Upper lobe of right lung (tissue), 1 donor: ENCODE data around the gene S100PBP. TPM values are rescaled to one million over a fixed set of nuclear protein-coding genes. Genes with fewer than 3 reads are reported as not detected.

Source experiments
- ATAC-seq: fragments of 200-7000 bp; cut with Tn5 transposase; one replicate; pipeline ENCODE4 v1.9.1; 2020; ENCODE audit warnings: mild to moderate bottlenecking, moderate library complexity
- DNase-seq: peaks from one replicate; pipeline ENCODE4 v3.0.0-alpha.2; 2020
- H3K27ac ChIP-seq: fragments of 200-600 bp; one replicate; pipeline ENCODE4 v1.8.0; 2022
- H3K27me3 ChIP-seq: fragments of 200-600 bp; one replicate; pipeline ENCODE4 v1.8.0; 2022; ENCODE audit warnings: mild to moderate bottlenecking
- H3K36me3 ChIP-seq: fragments of 200-600 bp; one replicate; pipeline ENCODE4 v1.8.0; 2022
- H3K4me1 ChIP-seq: fragments of 200-600 bp; one replicate; pipeline ENCODE4 v1.8.0; 2022
- H3K4me3 ChIP-seq: fragments of 200-600 bp; one replicate; pipeline ENCODE4 v1.8.0; 2022; ENCODE audit warnings: mild to moderate bottlenecking
- H3K9me3 ChIP-seq: fragments of 200-600 bp; one replicate; pipeline ENCODE4 v1.8.0; 2022
- CTCF ChIP-seq: fragments of 200-600 bp; IDR thresholded peaks from one replicate; pipeline ENCODE4 v1.8.0; 2022; ENCODE audit warnings: antibody characterized with exemption
- intact Hi-C: fragments of 100-400 bp; cut with DNase I; formaldehyde crosslinking; loops from one replicate; pipeline ENCODE4 v1.11.0; 2022
- total RNA-seq: library from RNA; stranded (reverse); fragmentation: NEBNext Ultra II Directional; extraction: Animal tissue kit (Norgen Biotek cat#: 25700); gene quantifications from one replicate; pipeline ENCODE4 v1.2.1, GENCODE V29; 2021
- donor health status: DM: no; HTN: yes; CAD: no; lungs with severe emphysema.

The S100PBP gene
- total RNA-seq, 1 donor from 2014 or later: 34.9 TPM

- H3K27me3 ChIP-seq: no peaks in the 10 kb centered on the region
- no peaks in the 10 kb centered on the region for H3K36me3 ChIP-seq
- no peak for DNase-seq
- no peak overlapping the region for H3K4me3 ChIP-seq
- intact Hi-C loops: no loop called here
- TF ChIP-seq CTCF: no peak
- H3K4me1 ChIP-seq: no peaks in the 10 kb centered on the region
- no peak overlapping the region for H3K27ac ChIP-seq
- H3K9me3 ChIP-seq: no peaks in the 10 kb centered on the region
- no peak for ATAC-seq
Observed at GRCh38 chr1:32863218-32863880, 45.9 kb downstream of the S100PBP start.

GRCh38 chr1:32863881-32864245, 46.4 kb downstream of the S100PBP start:
- Histone ChIP-seq H3K4me1 (no peaks in the 10 kb centered on the region), H3K27me3 (no peaks in the 10 kb centered on the region), H3K4me3 (no peak overlapping the region), H3K27ac (no peak overlapping the region), H3K36me3 (no peaks in the 10 kb centered on the region), H3K9me3 (no peaks in the 10 kb centered on the region)
- intact Hi-C loops: no loop called here
- DNase-seq (no peak), ATAC-seq (no peak)
- no peak for TF ChIP-seq CTCF

- DNase-seq: no peak
- Histone ChIP-seq H3K36me3 (no peaks in the 10 kb centered on the region), H3K9me3 (no peaks in the 10 kb centered on the region), H3K4me1 (no peaks in the 10 kb centered on the region), H3K27me3 (no peaks in the 10 kb centered on the region), H3K4me3 (no peak overlapping the region), H3K27ac (no peak overlapping the region)
- intact Hi-C loops: no loop called here
- no peak for TF ChIP-seq CTCF
- ATAC-seq: no peak
Observed at GRCh38 chr1:32864375-32865019, 47.0 kb downstream of the S100PBP start.

DNA sequence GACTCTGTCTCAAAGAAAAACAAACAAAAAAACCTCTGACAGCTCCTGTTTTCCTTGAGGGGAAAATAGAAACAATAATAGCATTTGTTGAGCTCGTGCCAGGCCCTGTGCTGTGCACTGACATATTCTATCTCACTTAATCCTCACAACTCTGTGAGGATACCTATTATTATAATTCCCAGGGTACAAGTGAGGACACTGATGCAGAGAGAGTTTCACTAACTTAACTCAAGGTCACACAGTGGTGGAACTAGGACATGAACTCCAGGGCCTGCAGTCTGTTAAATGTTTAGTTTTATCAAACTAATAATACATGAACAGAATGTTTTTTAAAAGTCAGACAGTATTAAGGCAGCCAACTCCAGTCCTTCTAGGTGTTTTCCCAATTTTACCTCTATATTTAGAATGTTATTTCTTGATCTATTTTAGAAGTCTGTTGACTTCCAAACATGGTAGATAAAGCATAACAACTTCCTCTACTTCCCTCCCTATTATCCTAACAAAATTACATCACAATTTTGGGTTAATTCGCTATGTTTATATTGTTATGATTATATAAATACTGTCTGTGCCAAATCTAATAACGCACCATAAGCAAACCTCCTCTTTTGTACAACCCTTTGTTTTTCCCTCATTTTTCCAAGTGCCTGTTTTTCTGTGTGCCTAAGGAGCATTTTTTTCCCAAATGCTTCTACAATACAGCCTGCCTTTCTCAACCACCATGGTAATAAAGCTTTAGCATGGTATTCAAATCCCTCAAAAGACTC, 48.4 kb downstream of the S100PBP start:
- no peak for TF ChIP-seq CTCF
- peaks cover 6% of the 10 kb centered on the region for H3K27me3 ChIP-seq
- DNase-seq: no peak
- H3K36me3 ChIP-seq: no peaks in the 10 kb centered on the region
- intact Hi-C loops: no loop called here
- H3K9me3 ChIP-seq: no peaks in the 10 kb centered on the region
- ATAC-seq: no peak
- H3K4me1 ChIP-seq: no peaks in the 10 kb centered on the region
- H3K4me3 ChIP-seq: no peak overlapping the region
- no peak overlapping the region for H3K27ac ChIP-seq

- TF ChIP-seq CTCF: no peak
- H3K27me3 ChIP-seq: peaks cover 18% of the 10 kb centered on the region
- no peak overlapping the region for H3K4me3 ChIP-seq
- H3K4me1 ChIP-seq: no peaks in the 10 kb centered on the region
- intact Hi-C loops: no loop called here
- H3K36me3 ChIP-seq: no peaks in the 10 kb centered on the region
- no peak overlapping the region for H3K27ac ChIP-seq
- DNase-seq (no peak), ATAC-seq (no peak)
- no peaks in the 10 kb centered on the region for H3K9me3 ChIP-seq
Observed at GRCh38 chr1:32867151-32867550, 49.7 kb downstream of the S100PBP start.
